GM12875 (cell line): ENCODE results near the gene POMT2.
A peak's percentile ranks its signal among the peaks of the same experiment; 100 is the strongest.

Experiments
- H3K4me3 ChIP-seq: one replicate; pipeline ENCODE4 v1.5.1; 2011; ENCODE audit warnings: low read depth, low read length, control low read depth
- CTCF ChIP-seq: IDR thresholded peaks from 2 replicates; pipeline ENCODE4 v1.5.1; 2011; ENCODE audit warnings: low read depth, mild to moderate bottlenecking, control low read depth, inconsistent platforms, low read length, moderate library complexity, borderline replicate concordance; ENCODE audit not compliant: insufficient read depth

Gene POMT2

GRCh38 chr14:77301103-77301502, 19.6 kb downstream of the POMT2 start:
- TF ChIP-seq CTCF: peak; percentile 88
- H3K4me3 ChIP-seq: no peak overlapping the region

GRCh38 chr14:77299771-77300170, 20.9 kb downstream of the POMT2 start:
- no peak for TF ChIP-seq CTCF
- H3K4me3 ChIP-seq: no peak overlapping the region

- no peak for TF ChIP-seq CTCF
- H3K4me3 ChIP-seq: no peak overlapping the region
Measured at GRCh38 chr14:77296906-77297305, 23.8 kb downstream of the POMT2 start.

GRCh38 chr14:77296155-77296554, 24.5 kb downstream of the POMT2 start:
- H3K4me3 ChIP-seq: no peak overlapping the region
- no peak for TF ChIP-seq CTCF

- peak; percentile 11; the same call in 1 of the 2 replicates for TF ChIP-seq CTCF
- no peak overlapping the region for H3K4me3 ChIP-seq
Measured at GRCh38 chr14:77290705-77291104, 30.0 kb downstream of the POMT2 start.

- no peak for TF ChIP-seq CTCF
- no peak overlapping the region for H3K4me3 ChIP-seq
Measured at GRCh38 chr14:77286576-77286975, 34.1 kb downstream of the POMT2 start.

- H3K4me3 ChIP-seq: no peak overlapping the region
- no peak for TF ChIP-seq CTCF
Measured at GRCh38 chr14:77284466-77284865, 36.2 kb downstream of the POMT2 start.
